GM18861 (cell line): Measurements from ENCODE around the gene MEI1.

Experiments
- ATAC-seq: cut with Tn5 transposase; IDR thresholded peaks from one replicate; pipeline ENCODE4 v1.9.1; 2021; ENCODE audit not compliant: unreplicated experiment

The MEI1 gene

DNA sequence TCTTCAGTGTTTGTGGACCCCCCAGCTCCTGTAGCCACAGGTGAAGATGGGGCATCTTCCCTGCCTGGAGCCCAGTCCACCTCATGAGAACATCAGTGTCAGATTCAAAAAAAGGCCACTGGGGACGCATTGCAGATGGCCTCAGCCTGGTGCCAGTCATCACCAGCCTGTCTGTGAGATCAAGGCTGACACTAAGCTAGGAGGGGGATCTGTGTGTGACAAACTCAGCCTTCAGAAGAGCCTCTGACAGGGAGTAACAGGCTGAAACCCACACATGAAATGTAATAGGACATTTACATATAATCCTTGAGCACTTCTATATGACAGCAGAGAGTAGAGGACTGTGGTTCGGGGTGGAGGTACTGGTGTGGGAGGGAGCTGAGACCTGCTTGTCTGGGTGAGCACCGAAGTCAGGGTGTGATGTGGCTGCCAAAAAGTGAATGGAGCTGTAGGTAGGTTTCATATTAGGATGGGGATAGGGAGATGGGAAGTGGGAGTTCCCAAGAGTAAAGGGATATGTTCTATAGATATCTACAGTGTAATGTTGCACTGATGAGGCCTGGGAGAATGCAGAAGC is 80.7 kb downstream of the MEI1 start:
- ATAC-seq, result no peak

DNA sequence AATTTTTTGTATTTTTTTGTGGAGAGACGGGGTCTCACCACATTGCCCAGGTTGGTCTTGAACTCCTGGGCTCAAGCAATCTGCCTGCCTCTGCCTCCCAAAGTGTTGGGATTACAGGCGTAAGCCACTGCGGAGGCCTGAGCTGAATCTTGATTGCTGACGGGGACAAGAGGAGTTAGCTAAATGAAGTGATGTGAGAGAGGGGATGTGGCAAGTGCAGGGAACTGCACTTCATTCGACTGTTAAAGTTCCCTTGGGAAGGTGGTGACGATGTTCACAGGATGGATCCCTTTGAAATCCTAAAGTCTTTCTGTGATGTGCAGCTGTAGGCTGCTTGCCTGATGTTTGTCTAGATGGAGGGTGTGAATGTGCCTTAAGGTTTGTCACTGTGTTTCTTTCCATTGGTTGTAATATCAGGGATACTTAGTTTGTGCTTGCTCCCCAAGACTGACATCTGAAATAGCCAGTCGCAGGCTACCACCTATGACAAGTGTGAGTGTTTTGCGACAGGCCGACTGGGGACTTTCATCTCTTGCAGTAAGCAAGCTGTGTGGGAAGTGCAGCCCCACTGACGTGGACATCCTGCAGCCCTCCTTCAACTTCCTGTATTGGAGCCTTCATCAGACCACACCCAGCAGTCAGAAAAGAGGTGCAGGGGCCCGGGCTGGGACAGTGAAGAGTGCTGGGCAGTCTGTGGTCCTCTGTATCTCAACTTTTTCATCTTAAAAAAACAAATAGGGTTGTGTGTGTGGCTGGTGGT is 81.6 kb downstream of the MEI1 start:
- ATAC-seq, result peak; percentile 79

- no peak for ATAC-seq
These were observed 82.2 kb downstream of the MEI1 start for GRCh38 chr22:41781507-41781906.

- no peak for ATAC-seq
These were observed 83.0 kb downstream of the MEI1 start for GRCh38 chr22:41782316-41782715.

DNA sequence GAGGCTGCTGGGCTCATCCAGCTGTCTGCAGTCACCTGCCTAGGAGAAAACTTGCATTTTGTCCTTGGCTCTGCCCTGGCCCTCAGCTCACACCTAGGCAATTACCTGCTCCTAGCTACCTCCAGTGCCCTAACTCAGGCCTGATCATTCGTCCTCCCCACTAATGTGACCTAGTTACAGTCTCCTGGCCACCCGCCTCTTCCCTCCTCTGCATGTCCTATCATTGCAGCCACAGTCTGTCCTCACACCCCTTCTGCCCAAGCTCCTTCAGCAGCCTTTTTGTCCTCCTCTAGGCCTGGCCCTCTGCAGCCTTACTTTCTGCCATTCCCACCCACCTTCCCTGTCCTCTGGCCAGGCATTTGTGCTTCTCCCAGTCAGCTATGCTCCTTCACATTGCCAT is 83.4 kb downstream of the MEI1 start:
- ATAC-seq, result no peak

DNA sequence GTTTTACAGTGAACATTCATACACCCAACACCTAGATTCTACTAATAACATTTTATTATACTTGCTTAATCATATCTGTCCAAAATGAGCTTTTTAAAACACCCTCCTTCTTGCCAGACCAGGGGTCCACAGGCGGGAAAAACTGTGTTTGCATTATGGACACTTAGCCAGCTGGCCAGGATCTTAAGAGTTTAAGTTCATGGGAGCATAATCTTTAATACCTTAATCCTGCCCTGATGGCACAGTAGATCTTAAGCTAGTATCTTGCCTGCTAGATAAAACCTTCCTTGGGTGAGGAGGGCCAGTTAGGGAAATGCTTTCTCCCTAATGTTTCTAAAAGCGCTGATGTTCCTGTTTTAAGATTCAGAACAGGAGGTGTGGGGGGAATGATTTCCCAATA is 88.0 kb downstream of the MEI1 start:
- ATAC-seq, result no peak

GRCh38 chr22:41793871-41794270 is 94.6 kb downstream of the MEI1 start:
- no peak for ATAC-seq

DNA sequence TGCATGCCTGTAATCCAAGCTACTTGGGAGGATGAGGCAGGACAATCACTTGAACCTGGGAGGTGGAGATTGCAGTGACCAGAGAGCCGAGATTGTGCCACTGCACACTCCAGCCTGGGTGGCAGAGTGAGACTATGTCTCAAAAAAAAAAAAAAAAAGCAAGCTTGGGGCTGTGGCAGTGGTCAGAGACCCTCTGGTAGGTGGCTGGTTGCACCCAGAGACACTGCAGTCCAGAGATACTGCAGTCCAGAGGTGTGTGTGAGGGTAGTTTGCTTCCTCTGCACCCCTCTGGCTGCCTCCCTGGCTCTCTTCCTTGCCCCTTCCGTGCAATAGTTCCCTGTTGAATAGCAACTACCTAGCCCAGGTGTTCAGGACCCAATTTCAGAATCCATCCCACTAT is 99.4 kb downstream of the MEI1 start:
- ATAC-seq, result no peak

- ATAC-seq, result no peak
These were observed 100.4 kb downstream of the MEI1 start for GRCh38 chr22:41799486-41800347.

GRCh38 chr22:41800348-41801146 is 101.2 kb downstream of the MEI1 start, which contains the start of gene CCDC134:
CCDC134 (plus strand) TSS chr22:41800679; CDS start chr22:41808891, 8,212 bp downstream.
- peak; percentile 79 for ATAC-seq

DNA sequence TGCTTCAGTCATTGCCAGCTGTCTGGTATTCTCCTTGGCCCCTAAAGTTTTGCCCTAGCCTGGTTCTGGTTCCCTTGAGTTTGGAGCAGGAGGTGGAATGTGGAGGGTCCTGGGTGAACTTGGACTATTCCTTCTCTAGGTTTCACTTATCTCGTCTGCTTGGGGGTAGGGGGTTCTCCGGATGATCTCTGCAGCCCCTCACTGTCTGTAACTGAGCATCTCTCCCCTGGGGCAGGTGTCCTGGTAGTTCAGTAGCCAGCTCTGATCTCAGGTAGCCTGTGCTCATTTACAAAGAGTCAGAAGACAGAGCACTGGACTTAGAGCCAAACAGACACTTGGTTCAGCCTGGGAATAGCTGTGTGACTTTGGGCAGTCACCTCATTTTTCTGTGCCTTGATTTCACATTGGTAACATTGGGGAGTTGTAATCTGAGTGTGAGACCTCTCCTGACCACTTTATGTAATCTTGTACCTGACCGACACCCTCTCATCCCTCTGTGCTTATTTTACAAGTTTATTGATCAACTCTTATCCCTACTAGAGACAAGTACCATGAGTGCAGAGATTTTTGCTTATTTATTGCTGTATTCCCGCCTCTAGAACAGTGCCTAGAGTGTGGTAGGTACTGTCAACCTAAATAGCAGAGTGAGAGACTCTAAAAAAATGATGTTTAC is 102.0 kb downstream of the MEI1 start:
- ATAC-seq, result no peak

DNA sequence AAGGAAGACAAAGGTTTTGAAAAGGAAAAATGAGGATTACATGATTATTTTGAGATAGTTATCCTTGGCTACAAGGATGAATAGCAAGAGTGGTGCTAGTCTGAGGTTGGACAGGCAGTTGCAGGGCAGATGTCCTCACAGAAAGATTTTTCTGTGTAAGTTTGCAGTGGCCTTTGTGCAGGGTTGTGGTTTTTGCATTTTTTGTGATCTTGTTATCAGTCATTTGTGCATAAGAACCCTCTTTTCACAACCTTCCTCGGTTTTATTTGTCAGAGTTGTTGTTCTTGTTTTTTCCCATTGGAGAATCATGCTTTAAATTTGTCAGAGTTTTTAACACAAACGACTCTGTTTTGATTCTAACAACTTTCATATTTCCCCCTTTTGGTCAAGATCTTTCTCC is 102.6 kb downstream of the MEI1 start:
- no peak for ATAC-seq

- ATAC-seq, result no peak
These were observed 106.3 kb downstream of the MEI1 start for GRCh38 chr22:41805639-41806038.

GRCh38 chr22:41808400-41808799 is 109.1 kb downstream of the MEI1 start:
- no peak for ATAC-seq

DNA sequence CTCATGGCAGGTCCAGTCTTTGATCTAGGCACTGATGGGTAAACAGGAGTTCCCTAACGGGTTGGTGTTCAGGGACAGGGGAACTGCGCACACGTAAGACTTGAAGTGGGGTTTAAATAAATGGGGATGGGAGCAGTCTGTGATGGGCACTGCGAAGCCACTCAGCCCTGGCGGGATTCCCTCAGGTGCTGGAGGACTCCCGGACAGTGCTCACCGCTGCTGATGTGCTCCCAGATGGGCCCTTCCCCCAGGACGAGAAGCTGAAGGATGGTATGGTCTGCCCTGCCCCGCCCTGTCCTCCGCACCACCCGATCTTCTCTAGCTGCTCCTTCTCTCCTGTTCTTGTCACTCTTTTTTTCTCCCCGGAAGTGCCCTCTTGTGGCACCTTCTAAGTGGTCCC is 110.7 kb downstream of the MEI1 start:
- ATAC-seq, result no peak

DNA sequence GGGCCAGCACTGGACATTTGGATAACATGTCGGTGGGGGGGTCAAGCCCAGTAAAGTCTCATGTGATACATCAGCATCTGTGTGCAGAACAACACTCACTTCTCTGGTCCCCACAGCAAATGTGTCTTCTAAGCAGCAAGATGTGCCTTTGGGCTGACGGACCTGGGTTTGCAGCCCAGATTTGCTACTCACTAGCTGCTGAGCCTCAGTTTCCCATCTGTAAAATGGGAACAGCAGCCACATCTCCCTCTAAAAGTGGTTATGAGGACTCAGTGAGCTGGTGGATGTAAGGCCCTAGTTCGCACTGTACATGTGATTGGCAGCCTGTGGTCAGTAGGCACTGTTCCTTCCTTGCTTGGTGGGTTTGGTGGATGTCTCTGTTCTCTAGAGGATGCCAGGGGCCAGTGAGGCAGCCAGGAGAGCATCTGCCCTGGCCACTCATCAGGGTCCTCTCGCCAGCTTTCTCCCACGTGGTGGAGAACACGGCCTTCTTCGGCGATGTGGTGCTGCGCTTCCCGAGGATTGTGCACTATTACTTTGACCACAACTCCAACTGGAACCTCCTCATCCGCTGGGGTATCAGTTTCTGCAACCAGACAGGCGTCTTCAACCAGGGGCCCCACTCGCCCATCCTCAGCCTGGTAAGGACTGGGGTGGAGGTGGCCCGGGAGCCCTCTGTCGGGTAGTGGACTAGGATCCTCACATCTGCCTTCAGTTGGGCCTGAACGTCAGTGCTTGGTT is 113.7 kb downstream of the MEI1 start:
- ATAC-seq, result no peak

DNA sequence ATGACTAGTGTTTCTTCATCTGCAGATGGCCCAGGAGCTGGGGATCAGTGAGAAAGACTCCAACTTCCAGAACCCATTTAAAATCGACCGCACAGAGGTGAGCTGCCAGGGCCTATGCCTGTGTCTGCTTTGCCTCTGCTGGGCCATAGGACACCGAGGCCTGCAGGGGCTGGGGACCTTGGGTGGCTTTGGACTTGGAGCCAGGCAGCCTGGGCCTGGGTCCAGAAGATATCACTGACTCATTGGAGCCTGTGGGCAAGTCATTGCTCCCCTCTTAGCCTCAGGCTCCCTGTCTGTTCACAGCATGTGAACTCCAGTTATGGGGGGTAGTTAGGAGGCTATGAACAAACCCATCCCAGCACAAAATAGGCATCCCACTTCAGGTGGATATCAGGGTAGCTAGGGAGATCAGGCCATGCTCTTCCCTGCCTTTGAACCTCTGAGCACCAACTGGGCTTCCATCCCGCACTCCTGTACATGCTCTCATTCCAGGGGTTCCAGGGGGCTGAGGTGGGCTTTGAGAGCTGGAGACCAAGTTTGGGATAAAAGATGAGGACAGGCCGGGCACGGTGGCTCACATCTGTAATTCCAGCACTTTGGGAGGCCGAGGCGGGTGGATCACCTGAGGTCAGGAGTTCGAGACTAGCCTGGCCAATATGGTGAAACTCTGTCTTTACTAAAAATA is 114.6 kb downstream of the MEI1 start:
- ATAC-seq, result no peak

- ATAC-seq, result no peak
These were observed 116.4 kb downstream of the MEI1 start for GRCh38 chr22:41815716-41816115.

GRCh38 chr22:41816241-41816640 is 116.9 kb downstream of the MEI1 start:
- ATAC-seq, result no peak
